ENCODE results near the gene NRGN.

DNA sequence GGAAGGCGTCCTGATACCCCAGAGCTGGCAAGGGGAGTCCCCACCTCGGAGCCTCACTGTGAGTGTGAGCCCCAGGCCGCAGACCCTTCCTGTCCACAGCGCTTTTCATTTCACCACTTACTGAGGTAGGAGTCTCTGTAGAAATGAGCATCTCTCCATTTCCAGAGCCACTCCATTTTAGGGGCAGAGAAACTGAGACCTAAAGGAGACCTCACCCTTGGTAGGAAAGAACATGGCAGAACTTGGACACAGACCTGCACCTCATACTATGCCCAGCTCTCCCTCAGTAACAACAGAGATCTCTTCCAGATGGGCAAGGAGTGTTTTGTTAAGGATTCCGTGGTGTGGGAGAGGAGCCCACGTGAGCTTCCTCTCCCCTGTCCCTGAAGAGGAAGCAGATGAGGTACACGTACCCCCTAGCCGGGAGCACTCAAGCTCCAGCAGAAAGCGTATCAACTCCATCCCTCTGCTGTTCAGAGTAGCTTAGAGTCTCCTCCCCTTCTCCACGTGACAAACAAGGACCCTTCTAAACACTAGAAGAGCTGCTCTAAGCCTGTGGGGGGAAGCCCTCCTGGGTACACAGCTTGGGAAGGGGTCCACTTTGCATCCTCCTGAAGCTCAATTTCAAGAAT is 12.8 kb downstream of the NRGN start:
- TF ChIP-seq, protein P1, sequence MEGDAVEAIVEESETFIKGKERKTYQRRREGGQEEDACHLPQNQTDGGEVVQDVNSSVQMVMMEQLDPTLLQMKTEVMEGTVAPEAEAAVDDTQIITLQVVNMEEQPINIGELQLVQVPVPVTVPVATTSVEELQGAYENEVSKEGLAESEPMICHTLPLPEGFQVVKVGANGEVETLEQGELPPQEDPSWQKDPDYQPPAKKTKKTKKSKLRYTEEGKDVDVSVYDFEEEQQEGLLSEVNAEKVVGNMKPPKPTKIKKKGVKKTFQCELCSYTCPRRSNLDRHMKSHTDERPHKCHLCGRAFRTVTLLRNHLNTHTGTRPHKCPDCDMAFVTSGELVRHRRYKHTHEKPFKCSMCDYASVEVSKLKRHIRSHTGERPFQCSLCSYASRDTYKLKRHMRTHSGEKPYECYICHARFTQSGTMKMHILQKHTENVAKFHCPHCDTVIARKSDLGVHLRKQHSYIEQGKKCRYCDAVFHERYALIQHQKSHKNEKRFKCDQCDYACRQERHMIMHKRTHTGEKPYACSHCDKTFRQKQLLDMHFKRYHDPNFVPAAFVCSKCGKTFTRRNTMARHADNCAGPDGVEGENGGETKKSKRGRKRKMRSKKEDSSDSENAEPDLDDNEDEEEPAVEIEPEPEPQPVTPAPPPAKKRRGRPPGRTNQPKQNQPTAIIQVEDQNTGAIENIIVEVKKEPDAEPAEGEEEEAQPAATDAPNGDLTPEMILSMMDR (conservative IDR thresholded peaks at IDR 0.05; ENCODE audit: low read depth, low read length), result no peak
- TF ChIP-seq EZH2 (IDR thresholded peaks at IDR 0.05; ENCODE audit: low read length, unreplicated experiment), result no peak

All from PC-3 (cell line).